GM18498 (cell line): ENCODE results near the gene ANP32D.
"Not testable (repeated sequence)": the region's sequence is repeated elsewhere in the genome, so short reads cannot be mapped to it uniquely, and the experiment has no call there.

ENCODE experiments used
- ATAC-seq: cut with Tn5 transposase; IDR thresholded peaks from one replicate; pipeline ENCODE4 v1.9.1; 2021; ENCODE audit warnings: mild to moderate bottlenecking, moderate library complexity; ENCODE audit not compliant: unreplicated experiment

ANP32D gene

DNA sequence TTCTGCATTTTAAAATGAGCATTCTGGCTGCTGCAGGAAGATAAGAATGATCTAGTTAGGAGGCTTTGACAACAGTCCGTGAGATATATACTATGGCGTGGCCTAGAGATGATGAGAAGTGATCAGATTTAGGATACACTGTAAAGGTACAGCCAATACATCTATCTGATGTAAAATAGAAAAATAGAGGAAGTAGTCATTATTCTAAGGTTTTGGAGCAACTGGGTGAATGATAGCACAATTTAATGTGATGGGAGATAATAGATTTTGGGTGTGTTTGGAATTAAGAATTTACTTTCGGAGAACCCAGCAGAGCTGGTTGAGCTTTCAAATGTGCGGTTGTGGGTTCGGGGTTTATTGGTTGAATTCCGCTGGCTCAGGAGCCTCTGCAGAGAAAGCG is at the start of gene ANP32D:
Gene ANP32D (plus strand): TSS at position 301 of the 400 bp plus-strand sequence. CDS start 106 bp downstream, outside the sequence.
- no peak for ATAC-seq

DNA sequence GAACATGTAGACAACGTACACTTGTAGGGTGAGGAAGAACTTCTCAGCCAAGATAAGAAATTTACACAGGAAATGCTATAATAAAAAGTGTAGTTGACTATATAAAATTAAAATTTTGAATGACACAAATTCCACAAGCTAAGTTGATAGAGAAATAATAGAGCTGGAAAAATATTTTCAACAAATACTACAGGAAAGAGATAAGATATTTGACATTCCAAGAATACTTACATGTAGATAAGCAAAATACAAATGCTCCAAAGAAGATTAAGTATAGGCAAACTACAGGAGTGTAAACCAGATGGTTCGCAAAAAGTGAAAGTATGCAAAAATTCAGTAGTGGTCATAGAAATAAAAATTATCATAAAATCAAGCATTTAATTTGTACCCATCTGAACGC is 49.2 kb upstream of the ANP32D start:
- no peak for ATAC-seq

DNA sequence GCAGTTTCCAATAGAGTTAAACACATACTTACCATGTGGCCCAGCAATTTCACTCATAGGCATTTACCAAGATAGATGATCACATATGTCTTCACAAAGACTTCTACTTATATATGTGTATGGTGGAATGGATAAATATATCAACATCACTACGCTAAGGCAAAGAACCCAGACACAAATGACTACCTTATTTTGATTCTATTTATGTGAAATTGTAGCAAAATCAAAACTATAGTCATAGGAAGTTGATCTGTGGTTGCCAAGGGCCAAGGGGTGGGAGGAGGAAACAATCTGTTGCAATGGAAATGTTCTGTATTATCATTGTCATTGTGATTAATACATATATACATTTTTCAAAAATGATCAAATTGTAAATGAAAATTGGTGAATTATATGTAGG is 47.7 kb upstream of the ANP32D start:
- ATAC-seq, result no peak

DNA sequence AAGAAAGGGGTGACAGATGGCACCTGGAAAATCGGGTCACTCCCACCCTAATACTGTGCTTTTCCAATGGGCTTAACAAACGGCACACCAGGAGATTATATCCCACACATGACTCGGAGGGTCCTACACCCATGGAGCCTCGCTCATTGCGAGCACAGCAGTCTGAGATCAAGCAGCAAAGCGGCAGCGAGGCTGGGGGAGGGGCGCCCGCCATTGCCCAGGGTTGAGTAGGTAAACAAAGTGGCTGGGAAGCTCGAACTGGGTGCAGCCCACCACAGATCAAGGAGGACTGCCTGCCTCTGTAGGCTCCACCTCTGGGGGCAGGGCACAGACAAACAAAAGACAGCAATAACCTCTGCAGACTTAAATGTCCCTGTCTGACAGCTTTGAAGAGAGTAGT is 38.3 kb upstream of the ANP32D start:
- not testable (repeated sequence) for ATAC-seq

DNA sequence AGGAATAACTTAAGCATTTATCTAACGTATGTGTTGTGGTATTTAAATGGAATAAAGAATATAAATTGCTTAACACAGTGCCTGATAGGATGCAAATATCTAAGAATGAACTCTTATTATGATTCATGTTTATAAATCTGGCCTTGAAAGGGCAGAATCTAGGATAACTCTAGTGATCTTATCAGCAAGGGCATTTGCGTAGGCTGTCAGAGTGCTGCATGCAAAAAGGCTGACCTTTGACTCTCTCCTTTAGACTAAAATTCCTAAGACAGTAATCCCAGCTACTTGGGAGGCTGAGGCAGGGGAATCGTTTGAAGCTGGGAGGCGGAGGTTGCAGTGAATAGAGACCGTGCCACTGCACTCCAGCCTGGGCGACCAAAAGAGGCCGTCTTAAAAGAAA is 31.3 kb upstream of the ANP32D start:
- ATAC-seq, result no peak

DNA sequence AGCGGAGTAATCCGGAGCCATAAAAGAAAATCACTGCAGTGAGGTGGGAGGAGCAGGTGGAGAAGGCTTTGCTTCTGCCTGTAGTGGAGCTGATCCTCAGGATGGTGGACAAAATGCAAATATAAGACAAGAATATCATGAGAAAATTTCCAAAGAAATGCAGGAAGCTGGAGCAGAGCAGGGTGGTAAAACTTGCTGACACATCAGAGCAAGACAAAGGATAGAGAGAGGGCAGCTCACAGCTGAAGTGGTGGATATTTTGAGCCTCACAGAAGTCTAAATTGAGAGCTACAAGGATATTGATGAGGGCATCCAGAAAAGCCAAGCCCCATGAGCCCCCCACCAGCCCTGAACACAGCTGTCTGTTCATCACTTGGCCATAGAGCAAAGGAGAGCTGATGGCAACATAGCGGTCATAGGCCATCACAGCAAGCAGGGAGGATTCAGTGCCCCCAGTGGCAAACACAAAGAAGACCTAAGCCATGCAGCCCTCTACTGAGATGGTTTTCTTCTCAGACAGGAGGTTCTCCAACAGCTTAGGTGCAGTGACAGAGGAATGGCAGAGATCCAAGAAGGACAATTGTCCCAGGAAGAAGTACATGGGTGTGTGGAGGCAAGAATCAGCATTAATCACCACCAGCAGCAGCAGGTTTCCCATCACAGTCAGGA is 30.0 kb upstream of the ANP32D start:
- ATAC-seq, result no peak

DNA sequence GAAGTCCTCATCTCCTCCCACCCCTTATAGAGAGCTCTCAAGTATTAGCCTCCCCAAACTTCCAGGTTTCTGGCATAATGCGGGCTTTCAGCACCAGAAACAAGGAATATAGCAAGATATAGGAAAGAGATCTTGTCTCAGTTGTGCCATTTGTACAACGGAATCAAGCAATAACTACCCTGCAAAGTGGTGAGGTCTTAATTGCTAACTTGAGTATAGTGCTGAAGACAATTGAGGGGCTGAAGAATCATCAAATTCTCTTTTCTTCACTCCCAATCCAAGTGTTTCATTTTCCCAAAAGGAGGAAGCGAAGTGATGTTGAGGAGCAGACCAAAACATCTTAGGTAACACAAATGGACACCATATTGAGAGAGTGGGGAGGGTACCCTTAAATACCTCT is 26.8 kb upstream of the ANP32D start:
- no peak for ATAC-seq

DNA sequence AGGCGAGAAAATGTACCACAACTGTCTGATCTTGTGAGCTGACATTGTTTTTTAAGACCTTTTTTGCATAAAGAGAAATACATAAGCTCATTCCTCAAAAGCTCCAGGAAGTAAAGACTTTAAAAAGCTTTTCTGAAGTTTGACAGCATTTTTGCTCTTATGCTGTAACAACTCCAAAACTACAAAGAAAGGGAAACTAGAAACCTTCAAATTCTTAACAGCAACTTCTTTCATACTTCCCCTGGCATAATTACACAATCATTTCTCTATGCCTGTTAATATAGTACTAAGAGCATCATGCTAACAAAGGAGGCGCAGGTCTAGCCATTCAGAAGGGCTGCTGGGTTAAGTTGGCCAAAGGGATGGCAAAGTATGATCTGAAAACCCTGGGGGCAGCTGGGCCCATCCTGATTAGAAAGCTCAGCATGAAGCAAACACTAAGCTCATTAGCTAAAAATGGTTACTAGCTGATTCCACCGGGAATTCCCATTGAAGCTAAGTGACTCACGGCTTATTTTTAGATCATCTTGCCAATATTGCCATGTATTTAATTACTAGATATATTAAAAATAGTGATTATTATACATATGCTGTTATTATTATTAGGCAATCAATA is 26.1 kb upstream of the ANP32D start:
- ATAC-seq, result no peak

DNA sequence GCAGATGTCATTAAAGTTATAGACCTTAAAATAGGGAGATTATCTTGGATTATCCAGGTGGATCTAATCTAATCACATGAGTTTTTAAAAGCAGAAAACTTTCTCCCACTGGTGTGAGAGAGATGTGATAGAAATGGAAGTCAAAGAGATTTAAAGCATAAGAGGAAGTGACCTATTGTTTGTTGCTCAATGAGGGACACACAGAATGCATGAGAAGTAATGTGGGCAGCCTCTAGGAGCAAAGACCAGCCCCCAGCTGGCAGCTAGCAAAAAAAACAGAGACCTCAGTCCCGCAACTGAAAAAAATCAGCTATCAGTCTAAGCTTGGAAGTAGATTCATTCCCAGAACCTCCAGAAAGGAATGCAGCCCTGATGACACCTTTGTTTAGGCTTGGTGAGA is 24.6 kb upstream of the ANP32D start:
- ATAC-seq, result no peak

DNA sequence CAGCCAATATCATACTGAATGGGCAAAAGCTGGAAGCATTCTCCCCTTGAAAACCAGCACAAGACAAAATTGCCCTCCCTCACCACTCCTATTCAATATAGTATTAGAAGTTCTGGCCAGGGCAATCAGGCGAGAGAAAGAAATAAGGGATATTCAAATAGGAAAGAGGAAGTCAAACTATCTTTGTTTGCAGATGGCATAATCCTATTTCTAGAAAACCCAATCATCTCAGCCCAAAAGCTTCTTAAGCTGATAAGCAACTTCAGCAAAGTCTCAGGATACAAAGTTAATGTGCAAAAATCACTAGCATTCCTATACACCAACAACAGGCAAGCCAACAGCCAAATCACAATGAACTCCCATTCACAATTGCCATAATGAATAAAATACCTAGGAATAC is 21.0 kb upstream of the ANP32D start:
- no peak for ATAC-seq

DNA sequence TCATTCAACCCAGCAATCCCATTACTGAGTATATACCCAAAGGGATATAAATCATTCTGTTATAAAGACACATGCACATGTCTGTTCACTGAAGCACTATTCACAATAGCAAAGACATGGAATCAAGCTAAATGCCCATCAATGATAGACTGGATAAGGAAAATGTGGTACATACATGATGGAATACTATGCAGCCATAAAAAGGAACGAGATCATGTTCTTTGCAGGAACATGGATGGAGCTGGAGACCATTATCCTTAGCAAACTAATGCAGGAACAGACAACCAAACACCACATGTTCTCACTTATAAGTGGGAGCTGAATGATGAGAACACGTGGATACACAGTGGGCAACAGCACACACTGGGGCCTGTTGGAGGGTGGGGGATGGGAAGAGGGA is 19.4 kb upstream of the ANP32D start:
- not testable (repeated sequence) for ATAC-seq

DNA sequence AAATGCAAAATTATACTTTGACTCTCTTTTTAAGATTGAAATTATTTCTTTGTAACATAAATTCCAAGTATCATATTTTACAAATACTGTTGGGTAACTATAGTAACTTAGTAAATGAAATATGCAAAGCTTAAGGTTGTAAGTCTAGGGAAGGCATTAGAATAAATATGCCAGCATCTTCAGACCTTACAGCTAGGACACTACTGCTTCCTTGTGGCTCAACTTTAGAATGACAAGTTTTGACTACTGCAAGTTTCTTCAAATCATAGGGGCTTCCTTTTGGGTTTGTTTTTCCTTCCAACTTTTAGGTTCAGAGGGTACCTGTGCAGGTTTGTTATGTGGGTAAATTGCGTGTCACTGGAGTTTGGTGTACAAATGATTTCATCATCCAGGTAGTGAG is 17.7 kb upstream of the ANP32D start:
- no peak for ATAC-seq

DNA sequence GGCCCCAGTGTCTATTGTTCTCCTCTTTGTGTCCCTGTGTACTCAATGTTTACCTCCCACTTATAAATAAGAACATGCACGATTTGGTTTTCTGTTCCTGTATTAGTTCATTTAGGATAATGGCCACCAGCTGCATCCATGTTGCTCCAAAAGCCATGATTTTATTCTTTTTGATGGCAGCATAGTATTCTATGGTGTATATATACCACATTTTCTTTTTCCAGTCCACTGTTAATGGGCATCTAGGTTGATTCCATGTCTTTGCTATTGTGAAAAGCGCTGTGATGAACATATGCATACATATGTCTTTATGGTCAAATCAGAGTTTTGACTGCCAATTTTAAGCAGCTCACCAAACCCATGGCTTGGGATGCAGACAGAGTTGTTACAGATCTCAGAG is 17.2 kb upstream of the ANP32D start:
- ATAC-seq, result no peak

DNA sequence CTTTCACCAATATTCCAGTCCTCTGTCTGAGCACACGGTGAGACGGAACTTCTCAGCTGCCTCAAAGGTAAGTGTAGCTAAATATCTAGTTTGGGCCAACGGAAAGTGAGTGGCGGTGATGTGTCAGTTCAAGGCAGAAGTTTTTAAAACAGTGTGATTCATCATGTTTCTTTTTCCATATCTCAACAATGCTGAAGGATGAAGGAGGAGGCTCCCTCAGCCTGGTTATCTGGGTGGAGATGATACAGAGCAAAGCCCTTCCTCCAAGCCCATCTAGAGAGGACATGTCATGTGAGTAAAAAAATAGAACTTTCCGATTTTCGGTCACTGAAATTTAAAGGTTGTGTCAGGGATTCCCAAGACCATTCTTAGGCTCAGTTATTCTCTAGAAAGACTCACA is 13.1 kb upstream of the ANP32D start:
- ATAC-seq, result no peak

DNA sequence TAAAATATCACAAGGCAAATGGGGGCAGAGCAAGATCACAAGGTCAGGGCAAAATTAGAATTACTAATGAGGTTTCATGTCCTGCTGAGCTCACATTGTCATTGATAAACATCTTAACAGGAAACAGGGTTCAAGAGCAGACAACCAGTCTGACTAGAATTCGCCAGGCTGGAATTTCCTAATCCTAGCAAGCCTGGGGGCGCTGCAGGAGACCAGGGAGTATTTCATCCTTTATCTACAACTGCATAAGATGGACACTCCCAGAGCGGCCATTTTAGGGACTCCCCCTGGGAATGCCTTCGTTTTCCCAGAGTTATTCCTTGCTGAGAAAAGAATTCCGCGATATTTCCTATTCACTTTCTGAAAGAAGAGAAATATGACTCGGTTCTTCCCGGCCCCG is 3.3 kb upstream of the ANP32D start:
- not testable (repeated sequence) for ATAC-seq

DNA sequence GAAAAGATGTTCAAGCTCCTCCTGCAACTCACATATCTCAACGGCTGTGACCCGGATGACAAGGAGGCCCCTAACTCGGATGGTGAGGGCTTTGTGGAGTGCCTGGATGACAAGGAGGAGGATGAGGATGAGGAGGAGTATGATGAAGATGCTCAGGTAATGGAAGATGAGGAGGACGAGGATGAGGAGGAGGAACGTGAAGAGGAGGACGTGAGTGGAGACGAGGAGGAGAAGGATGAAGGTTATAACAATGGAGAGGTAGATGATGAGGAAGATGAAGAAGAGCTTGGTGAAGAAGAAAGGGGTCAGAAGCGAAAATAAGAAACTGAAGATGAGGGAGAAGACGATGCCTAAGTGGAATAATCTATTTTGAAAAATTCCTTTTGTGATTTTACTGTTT is 702 bp downstream of the ANP32D start:
- ATAC-seq, result no peak

DNA sequence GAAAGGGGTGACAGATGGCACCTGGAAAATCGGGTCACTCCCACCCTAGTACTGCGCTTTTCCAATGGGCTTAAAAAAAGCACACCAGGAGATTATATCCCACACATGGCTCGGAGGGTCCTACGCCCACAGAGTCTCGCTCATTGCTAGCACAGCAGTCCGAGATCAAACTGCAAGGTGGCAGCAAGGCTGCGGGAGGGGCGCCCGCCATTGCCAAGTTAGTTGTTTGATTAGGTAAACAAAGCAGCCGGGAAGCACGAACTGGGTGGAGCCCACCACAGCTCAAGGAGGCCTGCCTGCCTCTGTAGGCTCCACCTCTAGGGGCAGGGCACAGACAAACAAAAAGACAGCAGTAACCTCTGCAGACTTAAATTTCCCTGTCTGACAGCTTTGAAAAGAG is 2.1 kb downstream of the ANP32D start:
- not testable (repeated sequence) for ATAC-seq

DNA sequence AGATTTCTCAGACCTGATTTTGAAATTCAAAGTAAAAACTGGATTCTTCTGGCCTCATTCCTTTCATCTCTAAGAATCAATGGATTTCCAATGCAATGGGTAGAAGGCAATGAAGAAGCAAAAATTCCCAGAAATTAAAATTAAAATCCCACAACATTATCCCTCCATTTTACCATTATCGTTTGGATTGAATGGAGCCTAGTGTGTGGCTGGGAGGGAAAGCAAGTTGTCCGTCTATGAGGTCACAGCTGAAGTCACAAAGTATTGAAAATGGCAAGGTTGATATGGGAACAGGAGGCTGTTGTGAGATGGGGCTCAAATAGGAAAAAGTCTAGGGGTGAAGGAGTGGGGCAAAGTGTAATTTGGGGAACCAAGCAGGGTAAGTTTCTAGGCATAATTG is 9.8 kb downstream of the ANP32D start, which contains the start of gene C12orf54:
Gene C12orf54 (plus strand): TSS at position 301 of the 400 bp plus-strand sequence. CDS start 799 bp downstream, outside the sequence.
- no peak for ATAC-seq

DNA sequence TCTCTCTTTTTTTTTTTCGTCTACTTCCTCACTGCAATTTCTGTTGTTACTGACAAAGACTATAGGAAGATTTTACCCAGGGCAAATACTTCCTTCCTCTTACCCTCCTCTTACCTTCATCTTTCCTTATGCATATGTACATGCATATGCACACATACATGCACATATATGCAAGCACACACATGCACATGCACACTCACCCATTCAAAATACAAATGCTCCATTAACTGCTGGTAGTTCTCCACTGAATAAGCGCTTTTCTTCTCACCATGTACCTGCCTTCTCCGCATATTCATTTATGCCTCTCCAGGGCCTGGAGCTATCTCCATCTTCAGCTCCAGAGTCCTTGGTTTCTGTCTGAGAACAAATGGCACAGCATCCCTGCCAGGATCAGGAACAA is 10.6 kb downstream of the ANP32D start:
- ATAC-seq, result no peak

DNA sequence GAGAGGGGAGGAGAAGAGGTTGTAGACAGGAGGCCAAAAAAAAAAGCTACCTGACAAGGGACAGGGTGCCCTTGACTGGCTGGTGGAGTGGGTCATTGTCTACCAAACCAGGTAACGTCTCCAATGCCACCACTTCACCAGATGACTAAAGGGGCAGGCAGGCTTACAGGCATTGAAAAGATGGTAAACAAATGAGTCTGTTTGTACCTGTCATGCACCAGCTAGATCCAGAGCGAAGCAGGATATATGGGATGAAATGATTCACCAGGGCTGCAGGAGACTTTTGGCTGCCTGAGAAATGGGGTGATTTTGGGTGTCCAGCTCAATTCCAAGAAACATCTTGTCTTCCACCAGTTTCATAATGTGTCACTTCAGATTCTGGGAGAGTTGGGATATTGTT is 13.9 kb downstream of the ANP32D start:
- no peak for ATAC-seq

DNA sequence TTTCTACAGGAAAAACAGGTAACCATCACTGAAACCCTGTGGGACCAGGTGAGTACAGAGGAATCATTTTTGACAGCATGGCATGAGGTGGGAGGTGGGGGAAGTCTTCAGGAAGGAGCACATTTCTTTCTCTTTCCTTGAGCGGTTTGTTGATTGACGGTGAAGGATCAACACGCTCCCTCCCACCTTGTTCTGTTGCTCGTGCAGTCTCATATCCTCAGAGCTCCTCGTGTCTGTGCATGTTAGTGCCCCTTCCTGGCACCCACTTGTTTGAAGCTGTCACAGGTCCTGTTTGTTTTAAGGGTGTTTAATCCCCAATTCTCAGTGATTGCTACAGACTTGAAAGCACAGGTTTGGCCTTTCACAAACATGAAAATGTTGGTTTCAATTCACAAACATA is 14.3 kb downstream of the ANP32D start:
- no peak for ATAC-seq

DNA sequence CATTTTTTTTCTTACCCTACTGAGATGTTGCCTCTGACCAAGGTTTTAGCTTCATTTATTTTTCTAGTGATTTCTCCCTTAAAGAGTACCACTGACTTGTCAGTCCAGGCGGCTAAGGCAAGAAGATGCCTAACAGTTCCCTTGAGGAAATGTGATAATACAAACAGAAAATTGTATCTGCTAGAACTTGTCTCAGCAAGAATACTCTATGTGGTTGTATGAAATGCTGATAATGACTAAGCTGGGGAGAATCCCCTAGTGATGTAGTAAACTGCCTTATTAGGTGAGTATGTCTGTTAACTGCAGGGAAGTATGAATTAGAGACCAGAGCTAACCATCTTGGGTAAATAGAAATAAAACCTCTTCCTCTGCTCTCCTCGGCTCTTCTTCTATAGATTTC is 16.7 kb downstream of the ANP32D start:
- peak; percentile 89 for ATAC-seq

DNA sequence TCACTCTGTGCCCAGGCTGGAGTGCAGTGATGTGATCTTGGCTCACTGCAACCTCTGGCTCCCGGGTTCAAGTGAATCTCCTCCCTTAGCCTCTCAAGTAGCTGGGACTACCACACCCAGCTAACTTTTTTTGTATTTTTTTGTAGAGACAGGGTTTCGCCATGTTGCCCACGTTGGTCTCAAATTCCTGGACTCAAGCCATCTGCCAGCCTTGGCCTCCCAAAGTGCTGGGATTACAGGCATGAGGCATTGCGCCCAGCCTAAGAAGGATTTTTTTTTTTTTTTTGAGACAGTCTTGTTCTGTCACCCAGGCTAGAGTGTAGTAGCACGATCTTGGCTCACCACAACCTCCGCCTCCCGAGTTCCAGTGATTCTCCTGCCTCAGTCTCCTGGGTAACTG is 17.1 kb downstream of the ANP32D start:
- ATAC-seq, result not testable (repeated sequence)
